Gastrocnemius medialis (tissue), 4 donors: ENCODE data around the gene HTR1E.

Experiments
- CTCF ChIP-seq, 5 experiments: fragments of 450-650 bp in 3 of 5; fragments of 200-600 bp in 2 of 5; sonication (generic) in 2 of 5; IDR thresholded peaks in 4 of 5; conservative IDR thresholded peaks in 1 of 5; 1 replicate in 4 of 5; 2 replicates in 1 of 5; pipeline ENCODE4 v1.5.1; 2016 to 2019; ENCODE audit warnings: antibody characterized with exemption in 5 of 5, mild to moderate bottlenecking in 3 of 5, moderate library complexity in 3 of 5
- POLR2A ChIP-seq, 2 donors: fragments of 450-650 bp; IDR thresholded peaks; one replicate each; pipeline ENCODE4 v1.6.1; 2017; ENCODE audit warnings: antibody characterized with exemption in 2 of 2, mild to moderate bottlenecking in 2 of 2, moderate library complexity in 2 of 2

GRCh38 chr6:86961455-86962200, 24.3 kb downstream of the HTR1E start:
- TF ChIP-seq CTCF (IDR thresholded peaks at IDR 0.05 in 4 of 5, conservative IDR thresholded peaks at IDR 0.05 in 1 of 5) (no peak), POLR2A (IDR thresholded peaks at IDR 0.05) (no peak)
